Sigmoid colon (tissue), 3 donors: ENCODE measurements around the gene TBC1D10A.

Experiments used
- POLR2A ChIP-seq, 2 donors: fragments of 450-650 bp; IDR thresholded peaks; one replicate each; pipeline ENCODE4 v1.6.1; 2016; ENCODE audit warnings: antibody characterized with exemption in 2 of 2, mild to moderate bottlenecking in 2 of 2, moderate library complexity in 2 of 2
- TF ChIP-seq, protein P1 (sequence below), 4 experiments: fragments of 450-650 bp in 3 of 4; fragments of 200-600 bp in 1 of 4; IDR thresholded peaks; one replicate each; pipeline ENCODE4 v1.5.1; 2016 to 2019; ENCODE audit warnings: antibody characterized with exemption in 4 of 4, mild to moderate bottlenecking in 3 of 4, moderate library complexity in 2 of 4

DNA sequence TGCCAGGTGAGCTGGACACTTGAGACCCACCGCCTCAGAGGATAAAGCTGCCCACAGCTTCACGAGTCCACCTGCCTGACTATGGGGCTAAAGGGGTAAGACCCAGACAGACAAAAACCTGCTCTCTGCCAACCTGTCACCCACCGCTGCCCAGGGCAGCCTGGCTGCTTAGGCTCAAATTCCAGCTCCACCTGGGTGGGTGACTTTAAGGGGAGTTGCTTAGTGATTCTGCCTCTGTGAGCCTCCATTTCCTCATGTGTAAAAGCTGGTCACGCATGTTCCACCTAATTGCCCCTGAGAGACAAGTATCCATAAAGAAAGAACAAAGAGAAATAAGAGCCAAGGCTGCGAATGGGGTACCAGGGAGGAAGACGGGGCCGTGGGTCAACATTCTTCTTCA is 33.7 kb downstream of the TBC1D10A start:
- TF ChIP-seq, protein P1, sequence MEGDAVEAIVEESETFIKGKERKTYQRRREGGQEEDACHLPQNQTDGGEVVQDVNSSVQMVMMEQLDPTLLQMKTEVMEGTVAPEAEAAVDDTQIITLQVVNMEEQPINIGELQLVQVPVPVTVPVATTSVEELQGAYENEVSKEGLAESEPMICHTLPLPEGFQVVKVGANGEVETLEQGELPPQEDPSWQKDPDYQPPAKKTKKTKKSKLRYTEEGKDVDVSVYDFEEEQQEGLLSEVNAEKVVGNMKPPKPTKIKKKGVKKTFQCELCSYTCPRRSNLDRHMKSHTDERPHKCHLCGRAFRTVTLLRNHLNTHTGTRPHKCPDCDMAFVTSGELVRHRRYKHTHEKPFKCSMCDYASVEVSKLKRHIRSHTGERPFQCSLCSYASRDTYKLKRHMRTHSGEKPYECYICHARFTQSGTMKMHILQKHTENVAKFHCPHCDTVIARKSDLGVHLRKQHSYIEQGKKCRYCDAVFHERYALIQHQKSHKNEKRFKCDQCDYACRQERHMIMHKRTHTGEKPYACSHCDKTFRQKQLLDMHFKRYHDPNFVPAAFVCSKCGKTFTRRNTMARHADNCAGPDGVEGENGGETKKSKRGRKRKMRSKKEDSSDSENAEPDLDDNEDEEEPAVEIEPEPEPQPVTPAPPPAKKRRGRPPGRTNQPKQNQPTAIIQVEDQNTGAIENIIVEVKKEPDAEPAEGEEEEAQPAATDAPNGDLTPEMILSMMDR (IDR thresholded peaks at IDR 0.05): no peak
- no peak for TF ChIP-seq POLR2A (IDR thresholded peaks at IDR 0.05)
